ENCODE results near the gene EFR3B.

EFR3B gene

GRCh38 chr2:25198209-25198525 lies 156.3 kb downstream of the EFR3B start:
- Histone ChIP-seq H3K36me3 (ENCODE audit: control insufficient read depth in 1 of 2, insufficient read depth in 2 of 2, low read length in 2 of 2) (no peaks in the 10 kb centered on the region), H3K27ac (ENCODE audit: low read length) (no peak overlapping the region), H3K4me3 (ENCODE audit: low read depth in 1 of 2, low read length in 2 of 2) (no peak overlapping the region), H3K9me3 (ENCODE audit: control insufficient read depth in 1 of 2, low read length in 2 of 2) (no peaks in the 10 kb centered on the region), H3K4me1 (ENCODE audit: control insufficient read depth in 1 of 2, insufficient read depth in 2 of 2, low read length in 2 of 2) (no peaks in the 10 kb centered on the region), H3K27me3 (ENCODE audit: low read depth, low read length) (no peaks in the 10 kb centered on the region)

DNA sequence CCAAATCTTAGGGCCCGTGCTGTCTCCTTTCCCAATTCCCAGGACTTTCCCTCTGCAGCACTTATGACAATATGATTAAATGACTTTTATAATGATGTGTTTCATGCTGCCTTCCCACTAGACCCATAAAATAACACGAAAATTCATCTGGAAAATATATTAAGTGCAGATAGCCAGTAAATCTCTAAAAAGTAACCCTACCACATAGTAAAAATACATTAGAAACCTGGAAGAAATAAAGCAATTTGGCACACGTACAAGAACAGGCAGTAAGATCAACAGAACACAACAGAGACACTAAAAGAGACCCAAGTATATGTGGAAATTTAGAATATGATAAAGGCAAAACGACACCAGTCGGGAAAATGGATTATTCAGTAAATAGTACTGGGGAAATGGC lies 156.7 kb downstream of the EFR3B start:
- no peaks in the 10 kb centered on the region for H3K36me3 ChIP-seq (ENCODE audit: control insufficient read depth in 1 of 2, insufficient read depth in 2 of 2, low read length in 2 of 2)
- H3K27ac ChIP-seq (ENCODE audit: low read length): no peak overlapping the region
- H3K27me3 ChIP-seq (ENCODE audit: low read depth, low read length): no peaks in the 10 kb centered on the region
- H3K9me3 ChIP-seq (ENCODE audit: control insufficient read depth in 1 of 2, low read length in 2 of 2): no peaks in the 10 kb centered on the region
- no peaks in the 10 kb centered on the region for H3K4me1 ChIP-seq (ENCODE audit: control insufficient read depth in 1 of 2, insufficient read depth in 2 of 2, low read length in 2 of 2)
- H3K4me3 ChIP-seq (ENCODE audit: low read depth in 1 of 2, low read length in 2 of 2): no peak overlapping the region

GRCh38 chr2:25201265-25201664 lies 159.4 kb downstream of the EFR3B start:
- Histone ChIP-seq H3K27ac (ENCODE audit: low read length) (no peak overlapping the region), H3K9me3 (ENCODE audit: control insufficient read depth in 1 of 2, low read length in 2 of 2) (no peaks in the 10 kb centered on the region), H3K36me3 (ENCODE audit: control insufficient read depth in 1 of 2, insufficient read depth in 2 of 2, low read length in 2 of 2) (no peaks in the 10 kb centered on the region), H3K27me3 (ENCODE audit: low read depth, low read length) (no peaks in the 10 kb centered on the region), H3K4me3 (ENCODE audit: low read depth in 1 of 2, low read length in 2 of 2) (no peak overlapping the region), H3K4me1 (ENCODE audit: control insufficient read depth in 1 of 2, insufficient read depth in 2 of 2, low read length in 2 of 2) (no peaks in the 10 kb centered on the region)

- H3K36me3 ChIP-seq (ENCODE audit: control insufficient read depth in 1 of 2, insufficient read depth in 2 of 2, low read length in 2 of 2): no peaks in the 10 kb centered on the region
- no peaks in the 10 kb centered on the region for H3K9me3 ChIP-seq (ENCODE audit: control insufficient read depth in 1 of 2, low read length in 2 of 2)
- H3K27me3 ChIP-seq (ENCODE audit: low read depth, low read length): no peaks in the 10 kb centered on the region
- no peak overlapping the region for H3K4me3 ChIP-seq (ENCODE audit: low read depth in 1 of 2, low read length in 2 of 2)
- H3K4me1 ChIP-seq (ENCODE audit: control insufficient read depth in 1 of 2, insufficient read depth in 2 of 2, low read length in 2 of 2): no peaks in the 10 kb centered on the region
- no peak overlapping the region for H3K27ac ChIP-seq (ENCODE audit: low read length)
These were observed 159.9 kb downstream of the EFR3B start for GRCh38 chr2:25201794-25202193.

- no peak overlapping the region for H3K27ac ChIP-seq (ENCODE audit: low read length)
- H3K4me3 ChIP-seq (ENCODE audit: low read depth in 1 of 2, low read length in 2 of 2): no peak overlapping the region
- H3K27me3 ChIP-seq (ENCODE audit: low read depth, low read length): no peaks in the 10 kb centered on the region
- no peaks in the 10 kb centered on the region for H3K36me3 ChIP-seq (ENCODE audit: control insufficient read depth in 1 of 2, insufficient read depth in 2 of 2, low read length in 2 of 2)
- H3K9me3 ChIP-seq (ENCODE audit: control insufficient read depth in 1 of 2, low read length in 2 of 2): no peaks in the 10 kb centered on the region
- no peaks in the 10 kb centered on the region for H3K4me1 ChIP-seq (ENCODE audit: control insufficient read depth in 1 of 2, insufficient read depth in 2 of 2, low read length in 2 of 2)
These were observed 160.4 kb downstream of the EFR3B start for GRCh38 chr2:25202275-25202674.

- Histone ChIP-seq H3K27ac (ENCODE audit: low read length) (no peak overlapping the region), H3K27me3 (ENCODE audit: low read depth, low read length) (no peaks in the 10 kb centered on the region), H3K4me3 (ENCODE audit: low read depth in 1 of 2, low read length in 2 of 2) (peak overlapping the region in 1 of 2 donors; percentile 32), H3K4me1 (ENCODE audit: control insufficient read depth in 1 of 2, insufficient read depth in 2 of 2, low read length in 2 of 2) (no peaks in the 10 kb centered on the region), H3K36me3 (ENCODE audit: control insufficient read depth in 1 of 2, insufficient read depth in 2 of 2, low read length in 2 of 2) (no peaks in the 10 kb centered on the region), H3K9me3 (ENCODE audit: control insufficient read depth in 1 of 2, low read length in 2 of 2) (no peaks in the 10 kb centered on the region)
These were observed 162.4 kb downstream of the EFR3B start for GRCh38 chr2:25204190-25204838.

GRCh38 chr2:25207078-25207545 lies 165.2 kb downstream of the EFR3B start:
- H3K27ac ChIP-seq (ENCODE audit: low read length): no peak overlapping the region

More at GRCh38 chr2:25207078-25207545, 165.2 kb downstream of the EFR3B start:
- no peaks in the 10 kb centered on the region for H3K27me3 ChIP-seq (ENCODE audit: low read depth, low read length)
- H3K4me3 ChIP-seq (ENCODE audit: low read depth in 1 of 2, low read length in 2 of 2): no peak overlapping the region
- H3K9me3 ChIP-seq (ENCODE audit: control insufficient read depth in 1 of 2, low read length in 2 of 2): no peaks in the 10 kb centered on the region
- H3K36me3 ChIP-seq (ENCODE audit: control insufficient read depth in 1 of 2, insufficient read depth in 2 of 2, low read length in 2 of 2): no peaks in the 10 kb centered on the region
- no peaks in the 10 kb centered on the region for H3K4me1 ChIP-seq (ENCODE audit: control insufficient read depth in 1 of 2, insufficient read depth in 2 of 2, low read length in 2 of 2)

Measured in muscle layer of duodenum (tissue), 2 donors.